CD4-positive, CD25-positive, alpha-beta regulatory T cell (primary cell): ENCODE results near the gene DOCK7. TPM values are rescaled to one million over a fixed set of nuclear protein-coding genes. Genes with fewer than 3 reads are reported as not detected.

ENCODE experiments used
- ATAC-seq, 2 donors: fragments of 150-1000 bp; cut with Tn5 transposase; one replicate each; pipeline ENCODE4 v1.10.0; 2021; ENCODE audit warnings: low read depth in 2 of 2, moderate number of reproducible peaks in 2 of 2, moderate library complexity in 1 of 2
- DNase-seq, 3 donors: peaks; one replicate each; pipeline versions ENCODE4 v3.0.0 to v3.0.0-alpha.2; 2012 to 2022; ENCODE audit warnings: mixed read lengths in 1 of 3
- H3K27ac ChIP-seq: one replicate; pipeline ENCODE4 v1.7.0; 2013; ENCODE audit warnings: mild to moderate bottlenecking, low read length; ENCODE audit not compliant: insufficient read depth, poor library complexity, severe bottlenecking
- H3K27me3 ChIP-seq: one replicate; pipeline ENCODE4 v1.7.0; 2013; ENCODE audit warnings: low read length; ENCODE audit not compliant: control insufficient read depth, insufficient read depth
- H3K36me3 ChIP-seq: one replicate; pipeline ENCODE4 v1.7.0; 2013; ENCODE audit warnings: mild to moderate bottlenecking, low read length, moderate library complexity; ENCODE audit not compliant: control insufficient read depth, insufficient read depth
- H3K4me1 ChIP-seq: 2 replicates; pipeline ENCODE4 v1.7.0; 2013; ENCODE audit warnings: mild to moderate bottlenecking, low read length; ENCODE audit not compliant: insufficient read depth, control insufficient read depth, poor library complexity, severe bottlenecking
- H3K4me3 ChIP-seq: one replicate; pipeline ENCODE4 v1.7.0; 2013; ENCODE audit warnings: low read depth, mild to moderate bottlenecking, low read length, moderate library complexity
- H3K9me3 ChIP-seq, 2 experiments: 1 replicate in 1 of 2; 2 replicates in 1 of 2; pipeline ENCODE4 v1.7.0; 2013; ENCODE audit warnings: low read length in 2 of 2, mild to moderate bottlenecking in 1 of 2, moderate library complexity in 1 of 2; ENCODE audit not compliant: control insufficient read depth in 2 of 2
- H3K27ac Mint-ChIP-seq, 3 donors: one replicate each; pipeline ENCODE4 v1.8.0; 2020 to 2022; ENCODE audit warnings: mild to moderate bottlenecking in 3 of 3, mixed read lengths in 3 of 3, moderate library complexity in 2 of 3
- H3K27me3 Mint-ChIP-seq: one replicate; pipeline ENCODE4 v1.8.0; 2022; ENCODE audit warnings: mild to moderate bottlenecking, mixed read lengths
- H3K36me3 Mint-ChIP-seq: one replicate; pipeline ENCODE4 v1.8.0; 2020; ENCODE audit warnings: mixed read lengths
- H3K4me1 Mint-ChIP-seq, 4 donors: one replicate each; pipeline ENCODE4 v1.8.0; 2020 to 2022; ENCODE audit warnings: mixed read lengths in 4 of 4, mild to moderate bottlenecking in 1 of 4
- H3K4me3 Mint-ChIP-seq, 4 donors: one replicate each; pipeline ENCODE4 v1.8.0; 2020 to 2022; ENCODE audit warnings: mild to moderate bottlenecking in 4 of 4, mixed read lengths in 4 of 4, moderate library complexity in 3 of 4
- H3K9me3 Mint-ChIP-seq, 7 donors: one replicate each; pipeline ENCODE4 v1.8.0; 2020 to 2022; ENCODE audit warnings: mixed read lengths in 7 of 7, mild to moderate bottlenecking in 3 of 7, moderate library complexity in 2 of 7
- polyA plus RNA-seq, 4 donors: library from polyadenylated mRNA; unstranded; fragments of 300-500 nt; fragmentation: Illumina TruSeq; gene quantifications; one replicate each; pipeline ENCODE4 v1.2.3, GENCODE V29; 2021
- total RNA-seq: library from RNA; stranded (reverse); gene quantifications from one replicate; pipeline ENCODE4 v1.2.3, GENCODE V29; 2022

Gene DOCK7
- total and polyA plus RNA-seq, 5 donors from 2014 or later: 1.8 to 5.8 (median 2.5) TPM

DNA sequence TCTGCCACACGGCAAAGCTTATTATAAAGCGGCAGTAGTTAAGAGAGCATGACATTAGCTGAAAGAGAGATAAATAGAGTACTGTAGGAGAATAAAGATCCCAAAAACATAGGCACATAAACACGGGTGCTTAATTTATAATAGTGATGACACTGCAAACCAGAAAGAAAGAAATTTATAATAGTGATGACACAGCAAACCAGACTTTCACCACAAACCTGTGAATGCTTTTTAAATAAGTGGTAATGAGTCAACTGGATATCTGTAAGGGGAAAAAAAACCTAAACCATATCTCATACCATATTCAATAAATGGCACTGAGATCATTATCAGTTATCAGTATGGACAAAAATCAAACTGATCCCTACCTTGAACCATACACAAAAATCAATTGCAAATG is 225.8 kb downstream of the DOCK7 start:
- no peaks in the 10 kb centered on the region for H3K4me1 ChIP-seq
- no peaks in the 10 kb centered on the region for H3K27me3 Mint-ChIP-seq

DNA sequence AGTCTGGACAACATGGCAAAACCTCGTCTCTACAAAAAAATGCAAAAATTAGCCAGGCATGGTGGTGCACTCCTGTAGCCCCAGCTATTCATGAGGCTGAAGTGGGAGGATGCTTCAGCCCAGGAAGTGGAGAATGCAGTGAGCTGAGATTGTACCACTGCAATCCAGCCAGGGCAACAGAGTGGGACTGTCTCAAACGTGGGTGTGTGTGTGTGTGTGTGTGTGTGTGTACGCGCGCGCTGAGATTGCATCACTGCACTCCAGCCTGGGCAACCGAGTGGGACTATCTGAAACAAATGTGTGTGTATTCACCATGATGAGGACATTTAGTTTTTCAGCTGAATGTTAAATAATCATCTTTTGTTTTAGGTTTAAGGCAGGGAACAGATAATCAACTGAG is 230.2 kb downstream of the DOCK7 start:
- no peak overlapping the region for H3K27ac Mint-ChIP-seq
- Histone ChIP-seq H3K9me3 (no peaks in the 10 kb centered on the region), H3K27ac (no peak overlapping the region), H3K36me3 (peaks cover 4% of the 10 kb centered on the region), H3K4me1 (no peaks in the 10 kb centered on the region), H3K27me3 (no peaks in the 10 kb centered on the region), H3K4me3 (no peak overlapping the region)
- H3K9me3 Mint-ChIP-seq: no peaks in the 10 kb centered on the region
- peaks cover 6% of the 10 kb centered on the region for H3K36me3 Mint-ChIP-seq
- no peak overlapping the region for H3K4me3 Mint-ChIP-seq
- peaks cover under 1 to 4% (median 2%) of the 10 kb centered on the region in 4 donors for H3K4me1 Mint-ChIP-seq
- DNase-seq (no peak), ATAC-seq (no peak)
- no peaks in the 10 kb centered on the region for H3K27me3 Mint-ChIP-seq

More for the DNA sequence above, 225.8 kb downstream of the DOCK7 start:
- Histone ChIP-seq H3K9me3 (no peaks in the 10 kb centered on the region), H3K36me3 (no peaks in the 10 kb centered on the region), H3K4me3 (no peak overlapping the region), H3K27ac (no peak overlapping the region), H3K27me3 (no peaks in the 10 kb centered on the region)
- H3K4me1 Mint-ChIP-seq: peaks cover 0 to 7% (median 0%) of the 10 kb centered on the region in 4 donors
- H3K36me3 Mint-ChIP-seq: peaks cover 12% of the 10 kb centered on the region
- no peaks in the 10 kb centered on the region for H3K9me3 Mint-ChIP-seq
- ATAC-seq (no peak), DNase-seq (peak in 1 of 3 donors; percentile 7)
- H3K27ac Mint-ChIP-seq: no peak overlapping the region
- no peak overlapping the region for H3K4me3 Mint-ChIP-seq

DNA sequence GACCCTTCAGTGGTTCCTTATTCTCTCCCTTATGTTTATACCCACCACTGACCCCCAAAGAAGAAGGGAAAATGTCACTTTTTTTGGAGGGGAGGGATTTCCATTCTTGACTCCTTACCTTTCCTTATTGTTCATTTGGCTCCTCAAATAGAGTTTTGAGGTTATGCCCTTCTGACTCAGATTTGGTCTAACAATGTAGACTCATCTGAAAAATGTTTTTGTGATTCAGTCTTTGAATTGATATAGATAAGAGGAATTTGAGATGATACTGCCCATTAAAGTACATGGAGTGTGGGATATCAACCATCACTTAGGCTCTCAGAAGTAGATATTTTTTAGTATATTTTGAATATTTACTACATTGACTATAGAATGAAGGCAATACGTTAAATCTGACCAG is 235.2 kb downstream of the DOCK7 start:
- no peak overlapping the region for H3K4me3 Mint-ChIP-seq
- no peak overlapping the region for H3K27ac Mint-ChIP-seq
- peaks cover 3 to 14% (median 9%) of the 10 kb centered on the region in 4 donors for H3K4me1 Mint-ChIP-seq
- H3K9me3 Mint-ChIP-seq: no peaks in the 10 kb centered on the region
- no peak overlapping the region for H3K27ac ChIP-seq
- DNase-seq (no peak), ATAC-seq (no peak)
- H3K4me1 ChIP-seq: no peaks in the 10 kb centered on the region
- peaks cover 41% of the 10 kb centered on the region for H3K36me3 ChIP-seq
- no peak overlapping the region for H3K4me3 ChIP-seq
- H3K9me3 ChIP-seq: no peaks in the 10 kb centered on the region
- H3K27me3 ChIP-seq: no peaks in the 10 kb centered on the region
- H3K27me3 Mint-ChIP-seq: no peaks in the 10 kb centered on the region
- H3K36me3 Mint-ChIP-seq: peaks cover 33% of the 10 kb centered on the region

DNA sequence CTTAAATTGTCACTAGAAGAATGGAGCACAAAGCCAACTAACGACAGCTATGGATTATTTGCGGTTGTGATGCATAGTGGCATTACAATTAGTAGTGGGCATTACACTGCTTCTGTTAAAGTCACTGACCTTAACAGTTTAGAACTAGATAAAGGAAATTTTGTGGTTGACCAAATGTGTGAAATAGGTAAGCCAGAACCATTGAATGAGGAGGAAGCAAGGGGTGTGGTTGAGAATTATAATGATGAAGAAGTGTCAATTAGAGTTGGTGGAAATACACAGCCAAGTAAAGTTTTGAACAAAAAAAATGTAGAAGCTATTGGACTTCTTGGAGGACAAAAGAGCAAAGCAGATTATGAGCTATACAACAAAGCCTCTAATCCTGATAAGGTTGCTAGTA is 237.9 kb downstream of the DOCK7 start:
- H3K36me3 ChIP-seq: peaks cover 62% of the 10 kb centered on the region
- Mint-ChIP-seq H3K27ac (peak overlapping the region in 1 of 3 donors; percentile 95), H3K4me3 (no peak overlapping the region), H3K36me3 (peaks cover 43% of the 10 kb centered on the region), H3K27me3 (no peaks in the 10 kb centered on the region), H3K4me1 (peaks cover 7 to 26% (median 16%) of the 10 kb centered on the region in 4 donors), H3K9me3 (no peaks in the 10 kb centered on the region)
- no peak for ATAC-seq
- H3K27ac ChIP-seq: no peak overlapping the region
- H3K4me1 ChIP-seq: no peaks in the 10 kb centered on the region
- no peak for DNase-seq
- no peak overlapping the region for H3K4me3 ChIP-seq
- H3K9me3 ChIP-seq: no peaks in the 10 kb centered on the region
- no peaks in the 10 kb centered on the region for H3K27me3 ChIP-seq

DNA sequence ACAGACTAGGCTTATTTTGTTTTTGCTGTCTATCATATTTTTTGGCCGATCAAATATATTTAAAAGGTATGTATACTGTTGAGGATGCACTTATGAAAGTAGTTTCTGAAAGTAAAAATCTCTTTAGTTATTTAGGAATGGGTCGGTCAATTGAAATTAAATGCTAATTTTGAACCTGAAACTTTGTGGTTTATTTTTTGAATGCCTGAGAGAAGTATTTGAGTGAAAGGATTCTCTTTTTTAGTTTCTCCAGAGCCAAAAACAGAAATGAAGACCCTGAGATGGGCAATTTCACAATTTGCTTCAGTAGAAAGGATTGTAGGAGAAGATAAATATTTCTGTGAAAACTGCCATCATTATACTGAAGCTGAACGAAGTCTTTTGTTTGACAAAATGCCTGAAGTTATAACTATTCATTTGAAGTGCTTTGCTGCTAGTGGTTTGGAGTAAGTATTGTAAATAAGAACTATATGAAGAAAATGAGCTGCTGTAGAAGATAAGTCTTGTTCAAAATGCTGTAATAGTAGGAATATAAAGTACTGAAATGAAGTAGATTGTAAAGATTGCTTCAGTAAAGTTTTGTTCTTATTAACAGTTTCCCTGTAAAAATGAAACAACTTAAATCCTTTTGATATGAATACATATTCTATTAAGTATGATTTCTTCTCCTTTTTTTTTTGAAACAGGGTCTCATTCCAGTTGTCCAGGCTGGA is 239.8 kb downstream of the DOCK7 start:
- ATAC-seq: no peak

DNA sequence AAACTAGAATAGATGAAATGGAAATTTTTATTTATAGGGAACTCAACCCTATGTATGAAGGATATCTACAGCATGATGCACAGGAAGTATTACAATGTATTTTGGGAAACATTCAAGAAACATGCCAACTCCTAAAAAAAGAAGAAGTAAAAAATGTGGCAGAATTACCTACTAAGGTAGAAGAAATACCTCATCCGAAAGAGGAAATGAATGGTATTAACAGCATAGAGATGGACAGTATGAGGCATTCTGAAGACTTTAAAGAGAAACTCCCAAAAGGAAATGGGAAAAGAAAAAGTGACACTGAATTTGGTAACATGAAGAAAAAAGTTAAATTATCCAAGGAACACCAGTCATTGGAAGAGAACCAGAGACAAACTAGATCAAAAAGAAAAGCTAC is 243.5 kb downstream of the DOCK7 start:
- no peak overlapping the region for H3K4me3 ChIP-seq
- ATAC-seq (no peak), DNase-seq (no peak)
- peaks cover 14% of the 10 kb centered on the region for H3K4me1 ChIP-seq
- H3K27ac Mint-ChIP-seq: peak overlapping the region in 1 of 3 donors; percentile 74
- no peaks in the 10 kb centered on the region for H3K27me3 ChIP-seq
- no peaks in the 10 kb centered on the region for H3K9me3 ChIP-seq
- no peaks in the 10 kb centered on the region for H3K27me3 Mint-ChIP-seq
- no peaks in the 10 kb centered on the region for H3K9me3 Mint-ChIP-seq
- H3K27ac ChIP-seq: no peak overlapping the region
- no peak overlapping the region for H3K4me3 Mint-ChIP-seq
- H3K36me3 Mint-ChIP-seq: peaks cover 45% of the 10 kb centered on the region
- peaks cover 27 to 44% (median 40%) of the 10 kb centered on the region in 4 donors for H3K4me1 Mint-ChIP-seq
- H3K36me3 ChIP-seq: peaks cover 75% of the 10 kb centered on the region

More for the DNA sequence above, 239.8 kb downstream of the DOCK7 start:
- Histone ChIP-seq H3K4me1 (no peaks in the 10 kb centered on the region), H3K9me3 (no peaks in the 10 kb centered on the region), H3K27me3 (no peaks in the 10 kb centered on the region), H3K36me3 (peaks cover 74% of the 10 kb centered on the region), H3K27ac (peak overlapping the region; percentile 26), H3K4me3 (no peak overlapping the region)
- no peak overlapping the region for H3K27ac Mint-ChIP-seq
- no peaks in the 10 kb centered on the region for H3K27me3 Mint-ChIP-seq
- H3K4me3 Mint-ChIP-seq: no peak overlapping the region
- no peaks in the 10 kb centered on the region for H3K9me3 Mint-ChIP-seq
- peaks cover 14 to 31% (median 20%) of the 10 kb centered on the region in 4 donors for H3K4me1 Mint-ChIP-seq
- H3K36me3 Mint-ChIP-seq: peaks cover 51% of the 10 kb centered on the region
- DNase-seq: no peak

DNA sequence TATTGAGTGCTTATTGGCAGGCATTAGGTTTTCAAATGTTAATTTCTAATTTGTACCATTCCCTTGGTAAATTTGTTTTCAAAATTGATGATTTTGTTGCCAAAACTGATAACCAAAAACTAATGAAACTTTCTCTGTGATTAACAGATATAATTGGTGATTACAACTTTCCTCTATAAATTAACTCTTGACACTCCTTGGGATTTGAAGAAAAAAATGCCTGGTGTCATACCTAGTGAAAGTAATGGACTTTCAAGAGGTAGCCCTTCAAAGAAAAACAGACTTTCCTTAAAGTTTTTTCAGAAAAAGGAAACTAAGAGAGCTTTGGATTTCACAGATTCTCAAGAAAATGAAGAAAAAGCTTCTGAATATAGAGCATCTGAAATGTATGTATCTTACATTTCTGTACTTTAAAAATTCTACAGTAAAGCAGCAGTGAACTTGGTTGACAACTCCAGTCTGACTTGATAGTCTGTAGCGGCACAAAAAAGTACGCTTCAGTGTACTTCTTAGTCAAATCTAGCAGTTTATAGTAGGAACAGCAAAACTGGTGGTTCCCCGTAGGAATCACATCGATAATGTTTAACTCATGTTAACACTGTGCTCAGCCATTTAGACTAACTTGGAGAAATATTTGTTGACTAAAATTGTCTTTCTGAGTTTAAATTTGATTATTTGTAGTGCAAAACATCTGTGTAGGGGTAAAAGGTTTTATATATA is 248.4 kb downstream of the DOCK7 start:
- DNase-seq: no peak

More for the DNA sequence above, 248.4 kb downstream of the DOCK7 start:
- Histone ChIP-seq H3K9me3 (no peaks in the 10 kb centered on the region), H3K27me3 (no peaks in the 10 kb centered on the region), H3K36me3 (peaks cover 32% of the 10 kb centered on the region), H3K4me1 (peaks cover 39% of the 10 kb centered on the region), H3K4me3 (peak overlapping the region; percentile 74), H3K27ac (peak overlapping the region; percentile 57)
- Mint-ChIP-seq H3K9me3 (peaks cover 0 to 3% (median 1%) of the 10 kb centered on the region in 7 donors), H3K27me3 (peaks cover 17% of the 10 kb centered on the region), H3K4me1 (peaks cover 35 to 62% (median 56%) of the 10 kb centered on the region in 4 donors), H3K27ac (peak overlapping the region; percentile 42 to 66 (median 45)), H3K4me3 (peak overlapping the region; percentile 95 to 98 (median 96)), H3K36me3 (peaks cover 21% of the 10 kb centered on the region)
- ATAC-seq: no peak
